GM13976 (cell line): ENCODE measurements around the gene HAL.

Source experiments
- DNase-seq: peaks from one replicate; pipeline ENCODE4 v3.0.0; 2012; ENCODE audit warnings: low spot score
- in situ Hi-C: fragments of 300-500 bp; cut with MboI; formaldehyde crosslinking; loops from one replicate; pipeline ENCODE4 v1.12.0; 2022; ENCODE audit warnings: low sequenced_read_pairs, mixed read lengths, inconsistent platforms; ENCODE audit not compliant: unreplicated experiment
- TF ChIP-seq, protein P1 (sequence below): IDR thresholded peaks from 2 replicates; pipeline ENCODE4 v1.5.1; 2012; ENCODE audit warnings: borderline replicate concordance, mild to moderate bottlenecking; ENCODE audit not compliant: insufficient read depth; ENCODE audit errors: extremely low read depth, missing control alignments, control extremely low read depth

The HAL gene

DNA sequence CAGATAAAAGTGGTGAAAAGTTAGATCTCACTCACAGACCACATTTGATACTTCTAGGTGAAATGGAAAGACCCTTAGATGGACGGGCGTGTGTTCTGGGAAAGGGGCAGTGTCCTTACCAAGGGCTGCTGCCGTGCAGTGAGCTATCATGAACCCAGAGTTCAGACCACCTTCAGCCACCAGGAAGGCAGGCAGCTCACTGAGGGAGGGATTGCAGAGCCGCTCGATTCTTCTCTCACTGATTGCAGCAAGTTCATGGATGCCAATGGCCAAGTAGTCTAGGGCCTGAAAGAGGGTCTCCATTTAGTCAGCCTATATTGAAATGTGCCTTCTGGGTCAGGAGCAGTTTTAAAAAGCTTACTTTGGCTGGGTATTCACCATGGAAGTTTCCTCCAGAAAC, 15.7 kb downstream of the HAL start:
- in situ Hi-C loops = no loop called here
- TF ChIP-seq, protein P1, sequence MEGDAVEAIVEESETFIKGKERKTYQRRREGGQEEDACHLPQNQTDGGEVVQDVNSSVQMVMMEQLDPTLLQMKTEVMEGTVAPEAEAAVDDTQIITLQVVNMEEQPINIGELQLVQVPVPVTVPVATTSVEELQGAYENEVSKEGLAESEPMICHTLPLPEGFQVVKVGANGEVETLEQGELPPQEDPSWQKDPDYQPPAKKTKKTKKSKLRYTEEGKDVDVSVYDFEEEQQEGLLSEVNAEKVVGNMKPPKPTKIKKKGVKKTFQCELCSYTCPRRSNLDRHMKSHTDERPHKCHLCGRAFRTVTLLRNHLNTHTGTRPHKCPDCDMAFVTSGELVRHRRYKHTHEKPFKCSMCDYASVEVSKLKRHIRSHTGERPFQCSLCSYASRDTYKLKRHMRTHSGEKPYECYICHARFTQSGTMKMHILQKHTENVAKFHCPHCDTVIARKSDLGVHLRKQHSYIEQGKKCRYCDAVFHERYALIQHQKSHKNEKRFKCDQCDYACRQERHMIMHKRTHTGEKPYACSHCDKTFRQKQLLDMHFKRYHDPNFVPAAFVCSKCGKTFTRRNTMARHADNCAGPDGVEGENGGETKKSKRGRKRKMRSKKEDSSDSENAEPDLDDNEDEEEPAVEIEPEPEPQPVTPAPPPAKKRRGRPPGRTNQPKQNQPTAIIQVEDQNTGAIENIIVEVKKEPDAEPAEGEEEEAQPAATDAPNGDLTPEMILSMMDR = no peak
- DNase-seq = no peak

DNA sequence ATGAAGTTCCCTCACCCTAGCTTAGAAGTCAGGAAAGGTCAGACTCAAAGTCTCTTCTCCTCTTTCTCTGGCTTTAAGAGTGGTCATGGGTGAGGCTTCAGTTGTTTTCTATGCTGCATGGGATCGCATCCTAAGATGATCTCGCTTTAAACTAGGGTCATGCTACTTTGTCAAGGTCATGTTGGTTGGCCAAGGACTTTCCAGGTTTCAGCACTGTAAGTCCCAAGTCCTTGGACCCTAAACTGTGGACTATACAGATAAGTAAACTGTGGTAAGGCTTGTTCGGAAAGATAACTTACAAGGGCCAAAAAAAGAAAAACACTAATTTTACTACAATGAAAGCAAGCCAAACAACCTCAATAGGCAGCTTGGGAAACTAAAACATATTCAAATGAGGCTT, 17.4 kb downstream of the HAL start:
- TF ChIP-seq, protein P1 = no peak
- no peak for DNase-seq
- in situ Hi-C loops = no loop called here

DNA sequence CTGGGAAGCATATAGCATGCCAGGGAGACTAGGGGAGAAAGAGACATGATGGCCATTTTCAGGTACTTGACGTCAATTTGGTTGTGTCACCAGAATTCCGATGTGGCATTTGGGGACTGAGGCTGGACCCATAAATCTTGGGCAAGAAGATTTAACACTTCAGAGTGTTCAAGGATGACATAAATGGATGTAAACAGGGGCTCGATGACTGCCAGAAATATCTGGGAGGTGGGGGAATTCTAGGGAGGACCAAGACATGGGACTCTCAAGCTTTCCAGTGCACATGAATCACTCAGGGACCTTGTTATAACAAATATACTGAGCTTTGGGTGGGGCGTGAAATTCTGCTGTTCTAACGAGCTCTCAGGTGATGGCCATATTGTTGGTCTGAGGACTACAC, 17.8 kb downstream of the HAL start:
- DNase-seq = no peak
- in situ Hi-C loops = no loop called here
- TF ChIP-seq, protein P1 = no peak

DNA sequence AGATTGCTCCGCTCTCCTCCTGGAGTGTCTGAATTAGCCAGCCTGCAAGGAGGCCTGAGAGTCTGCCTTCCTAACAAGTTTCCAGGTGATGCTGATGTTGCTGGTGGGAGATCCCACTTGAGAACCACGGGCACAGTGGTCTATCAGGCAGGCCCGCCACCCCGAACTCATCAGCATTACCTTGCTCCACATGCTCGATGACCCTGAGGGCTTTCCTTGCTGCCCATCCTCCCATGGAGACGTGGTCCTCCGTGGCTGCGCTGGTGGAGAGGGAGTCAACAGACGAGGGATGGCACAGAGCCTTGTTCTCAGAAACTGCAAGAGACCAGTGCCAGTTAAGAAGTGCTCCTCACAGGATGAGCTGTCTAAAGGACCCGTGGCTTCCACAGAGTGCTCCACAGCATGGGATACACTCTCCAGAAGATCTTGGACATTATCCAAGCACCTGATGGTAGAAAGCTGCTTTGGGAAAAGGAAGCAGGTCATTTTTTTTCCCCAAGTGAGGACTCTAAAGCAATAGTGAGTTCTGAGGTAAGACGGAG, 18.3 kb downstream of the HAL start:
- TF ChIP-seq, protein P1 = no peak
- in situ Hi-C loops = no loop called here
- no peak for DNase-seq

DNA sequence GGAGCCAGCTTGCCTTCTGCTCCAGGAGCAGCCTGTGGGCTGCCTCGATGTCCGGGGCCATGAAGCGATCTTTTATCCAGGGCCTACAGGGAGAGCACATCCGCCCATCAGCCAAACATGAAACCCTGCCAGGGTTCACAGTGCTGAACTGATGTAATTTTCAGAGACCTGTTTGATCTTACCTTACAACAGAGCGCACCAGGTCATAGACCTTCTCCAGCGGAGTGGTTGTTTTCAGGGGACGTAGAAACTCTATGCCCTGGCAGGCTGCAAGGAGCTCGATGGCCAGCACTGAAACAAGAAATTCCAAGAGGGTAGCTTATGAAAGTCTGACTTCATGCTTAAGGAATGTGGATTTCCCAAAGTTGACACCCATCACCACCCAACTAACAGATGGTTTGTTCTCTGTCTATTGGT, 19.7 kb downstream of the HAL start:
- in situ Hi-C loops = no loop called here
- DNase-seq = no peak

DNA sequence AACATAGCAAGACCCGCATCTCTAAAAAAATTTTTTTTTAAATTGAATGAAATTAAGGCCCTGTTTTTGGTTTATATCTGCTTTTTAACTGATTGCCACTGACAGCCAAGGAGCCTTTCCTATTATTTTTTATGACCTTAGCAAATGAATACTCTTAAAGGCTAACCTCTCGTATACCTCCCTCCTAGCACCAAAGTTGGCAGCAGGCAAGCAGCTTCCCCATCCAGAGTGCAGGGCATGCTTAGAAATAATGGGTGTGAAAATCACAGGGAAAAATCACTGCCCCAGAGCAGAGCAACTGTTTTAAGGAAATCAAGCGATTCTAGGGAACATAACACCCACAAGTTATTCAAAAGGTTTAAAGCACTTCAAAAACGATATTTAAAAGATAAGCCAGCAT, 20.7 kb downstream of the HAL start:
- TF ChIP-seq, protein P1 = no peak
- in situ Hi-C loops = no loop called here

More for the DNA sequence above, 19.7 kb downstream of the HAL start:
- TF ChIP-seq, protein P1 = no peak

More for the DNA sequence above, 20.7 kb downstream of the HAL start:
- DNase-seq = no peak
